H1 (cell line): ENCODE results near the gene ACER3. TPM values are rescaled to one million over a fixed set of nuclear protein-coding genes. Genes with fewer than 3 reads are reported as not detected.

ENCODE experiments used
- ATF2 ChIP-seq: IDR thresholded peaks from 2 replicates; pipeline ENCODE4 v1.6.1; 2012; ENCODE audit warnings: low read length, inconsistent platforms
- CHD1 ChIP-seq: IDR thresholded peaks from 2 replicates; pipeline ENCODE4 v1.6.1; 2012; ENCODE audit warnings: low read depth, low read length, improper control_type of control experiment
- EGR1 ChIP-seq: IDR thresholded peaks from 2 replicates; pipeline ENCODE4 v1.6.1; 2011; ENCODE audit warnings: low read depth, low read length, borderline replicate concordance
- FOSL1 ChIP-seq: IDR thresholded peaks from 2 replicates; pipeline ENCODE4 v1.6.1; 2011; ENCODE audit warnings: mild to moderate bottlenecking, low read depth, low read length, moderate library complexity; ENCODE audit not compliant: insufficient read depth
- MAX ChIP-seq: IDR thresholded peaks from 2 replicates; pipeline ENCODE4 v1.6.1; 2012; ENCODE audit warnings: inconsistent platforms
- NANOG ChIP-seq: IDR thresholded peaks from 2 replicates; pipeline ENCODE4 v1.6.1; 2011; ENCODE audit warnings: low read length, low read depth, mild to moderate bottlenecking, inconsistent platforms; ENCODE audit not compliant: insufficient read depth, poor library complexity, severe bottlenecking
- USF2 ChIP-seq: IDR thresholded peaks from 2 replicates; pipeline ENCODE4 v1.6.1; 2011; ENCODE audit warnings: low read length, improper control_type of control experiment
- polyA plus RNA-seq, 7 experiments: library from polyadenylated mRNA; depleted of rRNA in 3 of 7; stranded (reverse) in 5 of 7; unstranded in 2 of 7; fragments of >200 nt in 5 of 7; fragments of 200-250 nt in 2 of 7; gene quantifications; 1 replicate in 5 of 7; 2 replicates in 1 of 7; 4 replicates in 1 of 7; pipeline versions ENCODE4 v1.2.1 to v1.2.3, GENCODE V29; 2011 to 2013; ENCODE audit warnings: missing spikeins in 2 of 7, mixed read lengths in 2 of 7
- total RNA-seq: library from RNA; stranded (reverse); fragmentation: NEBNext Ultra II Directional; extraction: Animal tissue kit (Norgen Biotek cat#: 25700); gene quantifications from 2 replicates; pipeline ENCODE4 v1.2.1, GENCODE V29; 2021

The ACER3 gene
- total and polyA plus RNA-seq, 2 of the 8 experiments (the other 6 are each of a cell fraction or from before 2014, with no cell fraction given), result 5.7 to 16.2 TPM

- TF ChIP-seq EGR1 (no peak), USF2 (no peak), NANOG (no peak), CHD1 (no peak), MAX (no peak), ATF2 (no peak), FOSL1 (no peak)
- TF ChIP-seq, all 59 proteins: peak for 0
Observed at GRCh38 chr11:76837696-76838677, 22.7 kb upstream of the ACER3 start (continued).
